ENCODE results near the gene TBC1D25.

DNA sequence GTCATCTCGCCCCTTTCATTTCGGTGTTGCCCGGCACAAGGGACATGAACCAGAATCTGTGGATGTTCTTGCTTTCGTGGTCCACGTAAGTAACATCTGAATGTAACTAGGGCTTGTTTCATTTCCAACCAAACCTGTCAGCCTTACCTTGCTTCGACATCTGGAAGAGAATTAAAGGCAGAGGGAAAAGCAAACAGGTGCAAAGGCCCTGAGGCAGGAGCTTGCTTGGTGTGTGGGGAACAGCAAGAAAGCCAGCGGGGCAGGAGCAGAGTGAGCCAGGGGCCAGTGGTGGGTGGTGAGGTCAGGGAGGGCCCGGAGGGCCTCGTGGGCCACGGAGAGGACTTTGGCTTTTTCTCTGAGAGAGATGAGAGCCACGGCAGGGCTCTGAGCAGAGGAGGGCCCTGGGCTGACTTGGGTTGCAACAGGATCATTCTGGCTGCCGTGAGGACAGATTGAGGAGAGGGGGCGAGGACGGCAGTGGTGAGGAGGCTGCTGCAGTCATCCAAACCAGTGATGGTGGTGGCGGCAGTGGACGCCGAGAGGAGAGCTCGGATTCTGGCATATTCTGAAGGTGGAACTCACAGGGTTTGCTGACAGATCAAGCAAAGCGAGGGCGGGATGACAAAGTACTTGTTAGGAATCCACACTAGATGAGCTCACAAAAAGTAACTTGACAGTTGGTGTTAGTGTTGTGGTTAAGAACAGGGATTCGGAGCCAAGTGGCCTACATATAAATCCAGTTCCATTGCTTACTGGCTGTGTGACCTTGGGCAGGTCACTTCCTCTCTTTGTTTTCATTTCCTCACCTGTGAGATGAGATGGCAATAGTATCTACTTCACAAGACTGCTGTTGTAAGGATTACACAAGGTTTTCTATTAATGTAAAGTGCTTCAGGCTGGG lies 50.9 kb downstream of the TBC1D25 start:
- TF ChIP-seq, protein P1, sequence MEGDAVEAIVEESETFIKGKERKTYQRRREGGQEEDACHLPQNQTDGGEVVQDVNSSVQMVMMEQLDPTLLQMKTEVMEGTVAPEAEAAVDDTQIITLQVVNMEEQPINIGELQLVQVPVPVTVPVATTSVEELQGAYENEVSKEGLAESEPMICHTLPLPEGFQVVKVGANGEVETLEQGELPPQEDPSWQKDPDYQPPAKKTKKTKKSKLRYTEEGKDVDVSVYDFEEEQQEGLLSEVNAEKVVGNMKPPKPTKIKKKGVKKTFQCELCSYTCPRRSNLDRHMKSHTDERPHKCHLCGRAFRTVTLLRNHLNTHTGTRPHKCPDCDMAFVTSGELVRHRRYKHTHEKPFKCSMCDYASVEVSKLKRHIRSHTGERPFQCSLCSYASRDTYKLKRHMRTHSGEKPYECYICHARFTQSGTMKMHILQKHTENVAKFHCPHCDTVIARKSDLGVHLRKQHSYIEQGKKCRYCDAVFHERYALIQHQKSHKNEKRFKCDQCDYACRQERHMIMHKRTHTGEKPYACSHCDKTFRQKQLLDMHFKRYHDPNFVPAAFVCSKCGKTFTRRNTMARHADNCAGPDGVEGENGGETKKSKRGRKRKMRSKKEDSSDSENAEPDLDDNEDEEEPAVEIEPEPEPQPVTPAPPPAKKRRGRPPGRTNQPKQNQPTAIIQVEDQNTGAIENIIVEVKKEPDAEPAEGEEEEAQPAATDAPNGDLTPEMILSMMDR (IDR thresholded peaks at IDR 0.05; ENCODE audit: insufficient read depth, low read length, poor library complexity, severe bottlenecking): no peak
- no peak for TF ChIP-seq EZH2phosphoT487 (conservative IDR thresholded peaks at IDR 0.05; ENCODE audit: low read length)

Data from SU-DHL-6 (cell line).